ENCODE results near the gene SELENOP.

DNA sequence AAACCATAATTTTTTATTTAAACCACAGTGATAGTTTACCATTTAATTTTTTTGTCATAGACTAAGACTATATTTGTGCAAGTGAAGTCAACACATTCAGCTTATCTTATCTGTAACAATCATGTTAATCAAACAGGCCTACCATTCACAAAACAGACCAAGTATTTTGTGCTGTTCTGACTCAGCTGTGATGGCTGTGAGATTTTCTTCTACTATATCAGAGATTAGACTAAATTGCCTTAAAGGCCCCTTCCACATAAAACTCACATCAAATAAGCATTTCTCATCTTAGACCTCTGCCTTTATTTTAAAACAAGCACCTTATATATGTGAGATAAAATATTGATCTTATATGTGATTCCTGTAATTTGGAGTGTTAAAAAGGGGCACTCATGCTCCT, 41.7 kb downstream of the SELENOP start:
- TF ChIP-seq, protein P1, sequence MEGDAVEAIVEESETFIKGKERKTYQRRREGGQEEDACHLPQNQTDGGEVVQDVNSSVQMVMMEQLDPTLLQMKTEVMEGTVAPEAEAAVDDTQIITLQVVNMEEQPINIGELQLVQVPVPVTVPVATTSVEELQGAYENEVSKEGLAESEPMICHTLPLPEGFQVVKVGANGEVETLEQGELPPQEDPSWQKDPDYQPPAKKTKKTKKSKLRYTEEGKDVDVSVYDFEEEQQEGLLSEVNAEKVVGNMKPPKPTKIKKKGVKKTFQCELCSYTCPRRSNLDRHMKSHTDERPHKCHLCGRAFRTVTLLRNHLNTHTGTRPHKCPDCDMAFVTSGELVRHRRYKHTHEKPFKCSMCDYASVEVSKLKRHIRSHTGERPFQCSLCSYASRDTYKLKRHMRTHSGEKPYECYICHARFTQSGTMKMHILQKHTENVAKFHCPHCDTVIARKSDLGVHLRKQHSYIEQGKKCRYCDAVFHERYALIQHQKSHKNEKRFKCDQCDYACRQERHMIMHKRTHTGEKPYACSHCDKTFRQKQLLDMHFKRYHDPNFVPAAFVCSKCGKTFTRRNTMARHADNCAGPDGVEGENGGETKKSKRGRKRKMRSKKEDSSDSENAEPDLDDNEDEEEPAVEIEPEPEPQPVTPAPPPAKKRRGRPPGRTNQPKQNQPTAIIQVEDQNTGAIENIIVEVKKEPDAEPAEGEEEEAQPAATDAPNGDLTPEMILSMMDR (IDR thresholded peaks at IDR 0.05) = no peak
- TF ChIP-seq POLR2AphosphoS5 (IDR thresholded peaks at IDR 0.05; ENCODE audit: insufficient read depth in 1 of 2, low read depth in 1 of 2) (no peak), POLR2A (IDR thresholded peaks at IDR 0.05) (no peak)
